ENCODE results near the gene TAT. TPM values are rescaled to one million over a fixed set of nuclear protein-coding genes. Genes with fewer than 3 reads are reported as not detected.

The TAT gene
- total RNA-seq, 1 donor from 2014 or later: not detected

GRCh38 chr16:71569621-71570020 is 7.3 kb downstream of the TAT start:
- H3K79me2 ChIP-seq (ENCODE audit: low read depth): no peaks in the 10 kb centered on the region
- Mint-ChIP-seq H3K36me3 (no peaks in the 10 kb centered on the region), H3K4me1 (peaks cover 4% of the 10 kb centered on the region), H3K27me3 (ENCODE audit: insufficient read depth, low read depth) (peaks cover 3% of the 10 kb centered on the region), H3K9me3 (no peaks in the 10 kb centered on the region), H3K4me3 (no peak overlapping the region), H3K27ac (no peak overlapping the region)
- TF ChIP-seq EZH2 (IDR thresholded peaks at IDR 0.05) (no peak), EZH2phosphoT487 (IDR thresholded peaks at IDR 0.05) (no peak), CTCF (IDR thresholded peaks at IDR 0.05) (no peak)
- no peaks in the 10 kb centered on the region for H4K20me1 ChIP-seq (ENCODE audit: low read depth)
- H3K27me3 ChIP-seq: no peaks in the 10 kb centered on the region
- no peak overlapping the region for H3K4me3 ChIP-seq
- no peaks in the 10 kb centered on the region for H3K4me1 ChIP-seq
- H3K9me3 ChIP-seq (ENCODE audit: low read depth): no peaks in the 10 kb centered on the region
- no peak overlapping the region for H3K9ac ChIP-seq
- DNase-seq (ENCODE audit: low spot score): no peak
- H3K4me2 ChIP-seq: no peak overlapping the region
- peaks cover under 1% of the 10 kb centered on the region for H3F3A ChIP-seq (ENCODE audit: low read depth)
- no peak overlapping the region for H2AFZ ChIP-seq (replicated peaks)
- H3K36me3 ChIP-seq: no peaks in the 10 kb centered on the region
- no peak overlapping the region for H3K27ac ChIP-seq

GRCh38 chr16:71568551-71568950 is 8.3 kb downstream of the TAT start:
- TF ChIP-seq EZH2phosphoT487 (IDR thresholded peaks at IDR 0.05) (no peak), CTCF (IDR thresholded peaks at IDR 0.05) (no peak), EZH2 (IDR thresholded peaks at IDR 0.05) (no peak)
- peaks cover 5% of the 10 kb centered on the region for H3F3A ChIP-seq (ENCODE audit: low read depth)
- Mint-ChIP-seq H3K27ac (no peak overlapping the region), H3K9me3 (no peaks in the 10 kb centered on the region), H3K4me3 (no peak overlapping the region), H3K4me1 (peaks cover 9% of the 10 kb centered on the region), H3K36me3 (no peaks in the 10 kb centered on the region), H3K27me3 (ENCODE audit: insufficient read depth, low read depth) (peaks cover 5% of the 10 kb centered on the region)
- no peaks in the 10 kb centered on the region for H3K9me3 ChIP-seq (ENCODE audit: low read depth)
- no peak overlapping the region for H3K27ac ChIP-seq
- no peaks in the 10 kb centered on the region for H3K27me3 ChIP-seq
- DNase-seq (ENCODE audit: low spot score): no peak
- H3K79me2 ChIP-seq (ENCODE audit: low read depth): no peaks in the 10 kb centered on the region
- H3K36me3 ChIP-seq: no peaks in the 10 kb centered on the region
- no peak overlapping the region for H2AFZ ChIP-seq (replicated peaks)
- H3K4me2 ChIP-seq: no peak overlapping the region
- H3K9ac ChIP-seq: no peak overlapping the region
- no peaks in the 10 kb centered on the region for H4K20me1 ChIP-seq (ENCODE audit: low read depth)
- no peak overlapping the region for H3K4me3 ChIP-seq
- H3K4me1 ChIP-seq: peaks cover 5% of the 10 kb centered on the region

- no peak overlapping the region for H3K27ac Mint-ChIP-seq
- H3K79me2 ChIP-seq (ENCODE audit: low read depth): no peaks in the 10 kb centered on the region
- no peak overlapping the region for H3K4me3 ChIP-seq
- H2AFZ ChIP-seq (replicated peaks): no peak overlapping the region
- no peaks in the 10 kb centered on the region for H4K20me1 ChIP-seq (ENCODE audit: low read depth)
- no peak overlapping the region for H3K4me3 Mint-ChIP-seq
- H3F3A ChIP-seq (ENCODE audit: low read depth): peaks cover 5% of the 10 kb centered on the region
- H3K36me3 Mint-ChIP-seq: no peaks in the 10 kb centered on the region
- peaks cover 1% of the 10 kb centered on the region for H3K9me3 Mint-ChIP-seq
- no peak overlapping the region for H3K4me2 ChIP-seq
- TF ChIP-seq EZH2 (IDR thresholded peaks at IDR 0.05) (no peak), EZH2phosphoT487 (IDR thresholded peaks at IDR 0.05) (no peak), CTCF (IDR thresholded peaks at IDR 0.05) (no peak)
- H3K9me3 ChIP-seq (ENCODE audit: low read depth): no peaks in the 10 kb centered on the region
- H3K36me3 ChIP-seq: no peaks in the 10 kb centered on the region
- H3K4me1 ChIP-seq: peaks cover 5% of the 10 kb centered on the region
- H3K4me1 Mint-ChIP-seq: peaks cover 9% of the 10 kb centered on the region
- no peak overlapping the region for H3K9ac ChIP-seq
- no peaks in the 10 kb centered on the region for H3K27me3 ChIP-seq
- no peak for DNase-seq (ENCODE audit: low spot score)
- no peak overlapping the region for H3K27ac ChIP-seq
- H3K27me3 Mint-ChIP-seq (ENCODE audit: insufficient read depth, low read depth): peaks cover 5% of the 10 kb centered on the region
Observed at GRCh38 chr16:71567931-71568330, 9.0 kb downstream of the TAT start.

Data from neural progenitor cell (in vitro differentiated cells).